Measurements from ENCODE around the gene SPEG.
"Not testable (repeated sequence)": the region's sequence is repeated elsewhere in the genome, so short reads cannot be mapped to it uniquely, and the experiment has no call there.

The SPEG gene

GRCh38 chr2:219434718-219435525, at the start of gene SPEG:
Gene SPEG, plus strand, starts transcription at chr2:219434843. Its CDS starts 135 bp downstream, at chr2:219434978.
- DNase-seq (ENCODE audit: low read depth, low spot score) = no peak

GRCh38 chr2:219384859-219385258, 49.8 kb upstream of the SPEG start:
- no peak for DNase-seq (ENCODE audit: low read depth, low spot score)

GRCh38 chr2:219385958-219386520, 48.6 kb upstream of the SPEG start:
- no peak for DNase-seq (ENCODE audit: low read depth, low spot score)

GRCh38 chr2:219386532-219387280, 47.9 kb upstream of the SPEG start:
- DNase-seq (ENCODE audit: low read depth, low spot score) = no peak

- DNase-seq (ENCODE audit: low read depth, low spot score) = peak; percentile 77
Measured at GRCh38 chr2:219387306-219388120, 47.1 kb upstream of the SPEG start, which contains the start of gene DNPEP. Gene DNPEP, minus strand, starts transcription at chr2:219387912. Its CDS starts 118 bp downstream, at chr2:219387794.

GRCh38 chr2:219388121-219388906, 46.3 kb upstream of the SPEG start:
- DNase-seq (ENCODE audit: low read depth, low spot score) = peak; percentile 98

DNA sequence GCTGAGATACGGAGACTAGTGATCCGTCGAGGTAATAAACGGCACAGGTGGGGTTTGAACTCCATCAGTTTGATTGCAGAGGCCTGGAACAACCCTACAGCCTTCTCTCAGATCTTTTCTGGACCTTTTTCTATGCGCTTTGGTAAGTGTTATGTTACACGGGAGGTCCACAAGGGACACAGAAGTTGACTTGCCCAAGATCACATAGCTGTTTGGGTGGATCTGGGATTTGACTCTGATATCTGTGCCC, 45.8 kb upstream of the SPEG start:
- no peak for DNase-seq (ENCODE audit: low read depth, low spot score)

- no peak for DNase-seq (ENCODE audit: low read depth, low spot score)
Measured at GRCh38 chr2:219392754-219393153, 41.9 kb upstream of the SPEG start.

GRCh38 chr2:219395056-219395455, 39.6 kb upstream of the SPEG start:
- not testable (repeated sequence) for DNase-seq (ENCODE audit: low read depth, low spot score)

DNA sequence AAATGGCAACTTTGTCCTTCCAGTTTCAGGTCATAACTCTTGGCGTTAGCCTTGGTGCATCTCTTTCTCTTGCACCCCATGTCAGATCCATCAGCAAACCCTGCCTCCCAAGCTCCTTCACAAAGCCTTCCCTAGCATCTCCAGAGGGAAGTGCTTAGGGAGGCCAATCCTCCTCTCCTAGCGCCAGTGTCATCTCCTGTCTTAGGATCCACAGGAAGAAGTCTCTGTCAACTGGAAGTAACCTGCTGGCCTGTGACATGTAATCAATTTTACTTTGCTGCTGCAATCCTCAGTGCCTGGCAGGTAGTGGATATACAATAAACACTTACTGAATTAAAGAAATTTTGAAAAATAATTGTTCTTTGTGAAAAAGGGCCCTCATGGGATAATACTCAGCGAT, 39.0 kb upstream of the SPEG start:
- no peak for DNase-seq (ENCODE audit: low read depth, low spot score)

DNA sequence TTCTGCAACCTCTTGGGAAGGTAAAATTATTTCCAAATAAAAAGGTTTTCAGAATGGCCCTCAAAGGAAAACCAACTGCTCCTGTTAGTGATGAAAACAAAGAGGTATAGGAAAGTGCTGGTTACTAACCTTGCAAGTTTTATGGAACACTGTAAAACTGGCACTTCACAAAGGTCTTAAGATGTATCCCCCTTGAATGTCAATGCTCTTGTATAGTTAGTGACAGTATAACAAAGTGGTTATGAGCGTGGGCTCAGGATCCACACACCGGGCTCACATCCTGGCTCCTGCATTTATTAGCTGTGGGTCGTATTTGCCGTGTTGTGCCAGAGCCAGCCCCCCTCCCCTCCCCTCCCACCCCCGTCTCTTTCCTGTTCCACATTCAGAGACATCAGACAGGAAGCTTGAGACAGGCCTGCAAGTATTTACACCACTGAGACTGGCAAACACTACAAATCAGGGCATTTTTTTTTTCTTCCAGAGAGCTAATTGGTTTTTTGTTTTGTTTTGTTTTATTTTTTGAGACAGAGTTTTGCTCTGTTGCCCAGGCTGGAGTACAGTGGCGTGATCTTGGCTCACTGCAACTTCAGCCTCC, 37.7 kb upstream of the SPEG start:
- no peak for DNase-seq (ENCODE audit: low read depth, low spot score)

GRCh38 chr2:219398721-219399363, 35.8 kb upstream of the SPEG start:
- DNase-seq (ENCODE audit: low read depth, low spot score) = no peak

- no peak for DNase-seq (ENCODE audit: low read depth, low spot score)
Measured at GRCh38 chr2:219399716-219400478, 34.7 kb upstream of the SPEG start.

DNA sequence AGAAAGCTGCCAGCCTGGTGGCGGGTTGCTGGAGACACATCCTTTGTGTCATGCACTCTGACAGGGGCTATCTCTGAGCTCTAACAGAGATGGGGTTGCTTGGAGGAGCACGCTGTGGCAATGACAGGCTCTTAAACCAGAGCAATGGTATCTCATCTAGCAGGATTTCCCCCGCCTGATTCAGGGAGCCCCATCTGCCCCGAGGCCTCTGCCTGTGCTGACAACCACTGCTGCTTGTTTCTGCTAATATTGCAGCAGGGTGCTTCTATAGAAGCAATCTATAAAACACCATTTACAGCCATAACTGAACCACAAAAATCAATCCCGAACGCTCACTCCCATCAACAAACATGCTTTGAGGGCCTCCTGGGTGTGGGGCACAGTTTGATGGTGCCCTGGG, 34.1 kb upstream of the SPEG start:
- no peak for DNase-seq (ENCODE audit: low read depth, low spot score)

GRCh38 chr2:219401606-219402005, 33.0 kb upstream of the SPEG start:
- no peak for DNase-seq (ENCODE audit: low read depth, low spot score)

DNA sequence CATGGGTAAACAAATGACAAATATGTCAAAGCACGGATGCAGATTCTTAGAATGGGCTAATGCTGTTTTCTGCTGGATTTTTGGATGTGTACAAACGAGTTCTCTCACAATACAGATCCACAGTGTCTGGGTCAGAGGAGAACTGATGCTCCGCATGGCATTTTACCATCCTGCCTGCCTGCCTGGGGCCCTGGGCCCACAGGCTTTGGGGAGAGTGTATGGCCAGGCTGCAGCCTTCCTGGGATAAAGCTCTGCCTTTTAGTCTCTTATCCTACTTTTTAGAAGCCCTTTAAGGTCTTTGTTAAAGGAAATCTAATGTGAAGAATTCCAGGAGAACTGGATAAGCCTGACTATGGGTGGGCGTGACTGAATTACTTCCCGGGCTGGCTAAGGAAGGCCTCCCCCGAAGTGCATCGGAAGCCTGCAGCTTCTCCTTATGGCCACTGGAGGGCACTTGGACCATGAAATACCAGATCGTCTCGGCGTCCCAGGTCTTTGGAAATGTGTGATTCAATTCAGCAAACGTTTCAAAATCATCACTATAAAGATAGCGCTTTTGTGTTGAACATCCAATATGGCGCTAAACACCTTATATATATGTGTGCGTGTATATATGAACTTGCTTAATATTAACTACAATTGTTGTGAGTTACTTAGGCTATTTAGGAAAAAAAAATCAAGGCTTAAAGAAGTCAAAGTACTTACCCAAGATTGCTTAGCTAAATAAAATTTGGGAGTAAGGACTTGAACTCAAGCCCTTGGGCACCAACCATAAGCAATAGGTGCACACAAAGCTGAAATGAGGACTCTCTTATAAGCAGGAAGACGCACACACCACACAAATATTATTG, 31.8 kb upstream of the SPEG start:
- peak; percentile 18 for DNase-seq (ENCODE audit: low read depth, low spot score)

DNA sequence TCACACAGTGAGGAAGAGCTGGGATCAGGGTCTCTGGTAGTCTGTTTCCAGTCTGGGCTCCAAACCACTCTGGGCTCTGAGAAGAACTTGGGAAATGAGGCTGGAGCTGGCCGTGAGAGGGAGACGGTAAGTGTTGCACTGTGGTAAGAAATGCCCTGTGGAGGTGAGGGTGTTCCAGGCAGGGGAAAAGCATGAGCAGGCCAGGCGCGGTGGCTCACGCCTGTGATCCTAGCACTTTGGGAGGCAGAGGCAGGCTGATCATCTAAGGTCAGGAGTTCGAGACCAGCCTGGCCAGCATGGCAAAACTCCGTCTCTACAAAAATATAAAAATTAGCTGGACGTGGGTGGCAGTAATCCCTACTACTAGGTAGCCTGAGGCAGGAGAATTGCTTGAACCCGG, 30.8 kb upstream of the SPEG start:
- DNase-seq (ENCODE audit: low read depth, low spot score) = no peak

DNA sequence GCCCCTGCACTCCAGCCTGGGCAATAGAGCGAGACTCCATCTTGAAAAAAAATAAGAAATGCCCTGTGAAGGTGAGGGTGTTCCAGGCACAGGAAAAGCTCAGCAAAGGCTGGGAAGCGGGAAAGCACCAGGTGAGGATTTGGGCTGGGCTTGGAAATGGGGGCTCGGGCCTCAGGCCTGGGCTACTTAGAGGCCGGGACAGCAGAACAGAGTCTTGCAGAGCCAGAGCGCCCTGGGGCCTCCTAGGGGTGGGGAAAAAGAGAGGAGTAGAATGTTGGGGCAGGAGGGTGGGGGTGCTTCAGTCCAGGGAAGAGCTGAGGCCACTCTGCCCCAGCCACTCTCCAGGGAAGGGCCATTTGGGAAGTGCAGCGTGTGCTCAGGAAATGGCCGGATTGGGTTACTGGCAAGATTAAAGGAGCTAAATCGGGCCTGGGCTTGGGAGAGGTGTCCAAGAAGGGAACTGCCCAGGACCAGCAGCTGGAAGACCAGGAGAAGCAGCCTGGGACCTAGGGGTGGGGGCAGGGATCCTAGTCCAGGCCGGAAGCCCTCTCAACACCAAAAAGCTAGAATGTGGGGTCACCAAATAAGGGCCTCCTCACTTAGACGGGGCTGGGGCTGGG, 30.2 kb upstream of the SPEG start:
- DNase-seq (ENCODE audit: low read depth, low spot score) = no peak
